HG02973 (cell line): ENCODE data around the gene CD93.

Source experiments
- ATAC-seq: cut with Tn5 transposase; IDR thresholded peaks from one replicate; pipeline ENCODE4 v1.9.1; 2021; ENCODE audit warnings: moderate library complexity; ENCODE audit not compliant: unreplicated experiment

Gene CD93

DNA sequence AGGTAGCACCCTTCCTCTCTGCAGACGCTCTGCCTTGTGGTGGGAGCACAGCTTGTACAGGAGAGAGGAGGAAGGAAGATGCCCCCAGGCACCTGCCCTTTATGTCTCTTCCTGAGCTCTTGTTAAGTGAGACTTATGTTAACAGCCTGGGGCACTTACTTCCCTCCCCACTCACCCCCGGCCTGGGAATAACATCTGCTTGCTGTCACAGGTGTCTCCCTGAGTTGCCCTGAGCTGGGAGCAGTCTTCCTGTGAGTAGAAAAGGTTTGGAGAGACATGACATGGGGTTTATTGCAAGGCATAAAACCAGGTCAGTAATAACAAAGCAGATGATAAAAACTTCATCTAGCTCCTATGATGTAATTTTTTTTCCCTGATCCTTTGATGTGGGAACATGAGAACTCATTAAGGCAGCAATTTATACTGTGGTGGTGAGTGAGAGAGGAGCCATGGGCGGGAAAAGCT lies 49.1 kb downstream of the CD93 start:
- ATAC-seq = no peak

DNA sequence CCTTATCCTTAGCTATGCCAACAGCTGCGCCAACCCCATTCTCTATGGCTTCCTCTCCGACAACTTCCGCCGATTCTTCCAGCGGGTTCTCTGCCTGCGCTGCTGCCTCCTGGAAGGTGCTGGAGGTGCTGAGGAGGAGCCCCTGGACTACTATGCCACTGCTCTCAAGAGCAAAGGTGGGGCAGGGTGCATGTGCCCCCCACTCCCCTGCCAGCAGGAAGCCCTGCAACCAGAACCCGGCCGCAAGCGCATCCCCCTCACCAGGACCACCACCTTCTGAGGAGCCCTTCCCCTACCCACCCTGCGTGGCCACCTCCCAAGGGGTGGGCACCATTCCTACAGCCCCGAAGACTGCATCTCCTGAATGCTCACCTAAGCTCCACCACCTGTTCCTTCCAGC lies 49.8 kb downstream of the CD93 start:
- no peak for ATAC-seq

GRCh38 chr20:23035731-23036130 lies 50.4 kb downstream of the CD93 start:
- ATAC-seq = no peak

- no peak for ATAC-seq
Measured at GRCh38 chr20:23034721-23035671, 51.1 kb downstream of the CD93 start, which contains the start of gene SSTR4. Gene SSTR4 (plus strand): TSS chr20:23035312. CDS start chr20:23035484, 172 bp downstream.

GRCh38 chr20:23033918-23034317 lies 52.2 kb downstream of the CD93 start:
- no peak for ATAC-seq

GRCh38 chr20:23032750-23033078 lies 53.4 kb downstream of the CD93 start:
- no peak for ATAC-seq

GRCh38 chr20:23032056-23032749 lies 53.9 kb downstream of the CD93 start:
- no peak for ATAC-seq

DNA sequence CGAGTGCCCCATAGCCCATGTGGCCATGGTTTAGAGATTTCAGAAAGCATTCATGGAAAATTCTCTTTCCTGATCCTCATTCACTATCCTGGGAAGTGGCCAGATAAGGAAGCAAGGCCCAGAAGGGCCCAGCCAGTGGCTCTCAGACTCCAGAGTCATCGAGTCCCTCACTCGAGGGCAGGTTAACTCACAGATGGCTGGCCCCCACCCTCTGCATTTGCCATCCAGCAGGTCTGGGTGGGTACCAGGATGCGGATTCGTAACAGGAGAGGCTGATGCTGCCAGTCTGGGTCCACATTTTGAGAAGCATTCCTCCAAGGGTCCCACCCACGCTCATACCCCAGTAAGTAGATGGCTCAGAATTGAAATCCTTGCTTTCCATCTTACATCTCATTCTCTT lies 54.8 kb downstream of the CD93 start:
- ATAC-seq = no peak
